ENCODE measurements around the gene LAMA5. TPM values are rescaled to one million over a fixed set of nuclear protein-coding genes. Genes with fewer than 3 reads are reported as not detected.
A peak's percentile ranks its signal among the peaks of the same experiment; 100 is the strongest.

Gene LAMA5
- total RNA-seq, 1 experiment from 2014 or later, result 266 TPM

DNA sequence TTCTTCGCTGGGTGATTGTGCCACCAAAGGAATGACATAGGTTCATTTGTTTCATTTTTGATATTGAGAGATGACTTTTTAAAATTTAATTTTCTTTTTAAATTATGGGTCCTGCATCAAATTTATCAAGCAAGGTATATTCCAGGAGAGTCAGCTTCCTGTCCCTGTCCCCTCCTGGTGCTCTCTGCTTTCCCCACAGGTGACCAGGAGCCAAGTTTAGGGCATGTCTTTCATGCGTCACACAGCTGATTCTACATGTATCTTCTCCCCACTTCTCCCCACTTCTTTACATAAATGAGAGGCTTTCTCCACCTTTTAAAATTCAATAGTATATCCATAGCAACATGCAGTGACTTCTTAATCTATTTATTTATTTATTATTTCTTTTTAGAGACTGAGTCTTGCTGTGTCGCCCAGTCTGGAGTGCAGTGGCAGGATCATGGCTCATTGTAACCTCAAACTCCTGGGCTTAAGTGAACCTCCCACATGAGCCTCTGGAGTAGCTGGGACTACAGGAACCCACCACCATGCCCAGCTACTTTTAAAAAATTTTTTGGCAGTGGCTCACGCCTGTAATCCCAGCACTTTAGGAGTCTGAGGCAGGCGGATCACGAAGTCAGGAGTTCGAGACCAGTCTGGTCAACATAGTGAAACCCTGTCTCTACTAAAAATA is 98.7 kb downstream of the LAMA5 start:
- Mint-ChIP-seq H3K9me3 (ENCODE audit: unreplicated experiment) (no peaks in the 10 kb centered on the region), H3K4me1 (ENCODE audit: insufficient read depth, unreplicated experiment) (no peaks in the 10 kb centered on the region), H3K27ac (ENCODE audit: low read depth, unreplicated experiment) (no peak overlapping the region), H3K36me3 (ENCODE audit: insufficient read depth, unreplicated experiment) (peaks cover 66% of the 10 kb centered on the region), H3K4me3 (ENCODE audit: unreplicated experiment) (no peak overlapping the region), H3K27me3 (ENCODE audit: insufficient read depth, unreplicated experiment) (no peaks in the 10 kb centered on the region)
- no TSS peak for BruUV-seq (replicated peaks)
- TF ChIP-seq, protein P1, sequence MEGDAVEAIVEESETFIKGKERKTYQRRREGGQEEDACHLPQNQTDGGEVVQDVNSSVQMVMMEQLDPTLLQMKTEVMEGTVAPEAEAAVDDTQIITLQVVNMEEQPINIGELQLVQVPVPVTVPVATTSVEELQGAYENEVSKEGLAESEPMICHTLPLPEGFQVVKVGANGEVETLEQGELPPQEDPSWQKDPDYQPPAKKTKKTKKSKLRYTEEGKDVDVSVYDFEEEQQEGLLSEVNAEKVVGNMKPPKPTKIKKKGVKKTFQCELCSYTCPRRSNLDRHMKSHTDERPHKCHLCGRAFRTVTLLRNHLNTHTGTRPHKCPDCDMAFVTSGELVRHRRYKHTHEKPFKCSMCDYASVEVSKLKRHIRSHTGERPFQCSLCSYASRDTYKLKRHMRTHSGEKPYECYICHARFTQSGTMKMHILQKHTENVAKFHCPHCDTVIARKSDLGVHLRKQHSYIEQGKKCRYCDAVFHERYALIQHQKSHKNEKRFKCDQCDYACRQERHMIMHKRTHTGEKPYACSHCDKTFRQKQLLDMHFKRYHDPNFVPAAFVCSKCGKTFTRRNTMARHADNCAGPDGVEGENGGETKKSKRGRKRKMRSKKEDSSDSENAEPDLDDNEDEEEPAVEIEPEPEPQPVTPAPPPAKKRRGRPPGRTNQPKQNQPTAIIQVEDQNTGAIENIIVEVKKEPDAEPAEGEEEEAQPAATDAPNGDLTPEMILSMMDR (IDR thresholded peaks at IDR 0.05; ENCODE audit: unreplicated experiment), result no peak
- intact Hi-C loops (cut with micrococcal nuclease), result no loop called here
- POLR2A ChIA-PET, result interaction anchor here (0.6 kb wide), 2 partner anchors 83 to 87 kb away, joined by 3 to 4 read pairs; no protein-coding TSS in a partner anchor
- no peak for DNase-seq (ENCODE audit: unreplicated experiment)
- CTCF ChIA-PET, result no interaction called here

DNA sequence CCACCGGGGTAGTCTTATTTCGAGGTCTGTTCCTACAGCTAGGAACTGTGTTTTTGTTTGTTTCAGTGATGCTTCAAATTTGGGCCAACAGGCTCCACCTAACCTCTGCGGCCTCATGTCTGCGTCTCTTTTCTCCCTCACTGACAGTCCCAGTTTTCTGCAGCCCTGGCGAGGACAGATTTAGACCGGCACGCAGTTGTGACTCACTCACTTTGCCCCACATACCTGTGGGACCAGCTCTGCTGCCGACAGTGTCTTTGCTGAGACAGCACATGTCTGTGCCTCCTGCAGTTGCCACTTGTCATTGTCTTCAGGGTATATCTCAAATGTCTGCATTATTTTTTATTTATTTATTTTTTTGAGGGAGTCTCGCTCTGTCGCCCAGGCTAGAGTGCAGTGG is 99.6 kb downstream of the LAMA5 start:
- no peaks in the 10 kb centered on the region for H3K4me1 Mint-ChIP-seq (ENCODE audit: insufficient read depth, unreplicated experiment)
- peak; percentile 4 for DNase-seq (ENCODE audit: unreplicated experiment)

DNA sequence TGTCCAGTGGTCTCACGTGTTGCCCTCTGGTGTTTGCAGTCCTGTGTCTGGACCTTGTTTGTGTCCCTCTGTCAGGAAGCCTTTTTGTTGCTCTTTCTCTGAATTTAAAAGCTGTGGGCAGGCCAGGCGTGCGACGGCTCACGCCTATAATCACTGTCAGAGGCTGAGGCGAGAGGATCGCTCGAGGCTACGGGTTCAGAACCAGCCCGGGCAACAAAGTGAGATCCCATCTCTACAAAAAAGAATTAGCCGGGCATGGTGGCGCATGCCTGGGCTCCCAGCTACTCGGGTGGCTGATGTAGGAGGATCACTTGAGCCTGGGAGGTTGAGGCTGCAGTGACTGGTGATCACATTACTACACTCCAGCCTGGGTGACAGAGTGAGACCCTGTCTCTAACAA is 100.3 kb downstream of the LAMA5 start:
- intact Hi-C loops (cut with micrococcal nuclease), result no loop called here
- TF ChIP-seq, protein P1 (IDR thresholded peaks at IDR 0.05; ENCODE audit: unreplicated experiment), result no peak
- POLR2A ChIA-PET, result no interaction called here
- Mint-ChIP-seq H3K4me1 (ENCODE audit: insufficient read depth, unreplicated experiment) (no peaks in the 10 kb centered on the region), H3K9me3 (ENCODE audit: unreplicated experiment) (no peaks in the 10 kb centered on the region), H3K27ac (ENCODE audit: low read depth, unreplicated experiment) (no peak overlapping the region), H3K27me3 (ENCODE audit: insufficient read depth, unreplicated experiment) (no peaks in the 10 kb centered on the region), H3K36me3 (ENCODE audit: insufficient read depth, unreplicated experiment) (peaks cover 62% of the 10 kb centered on the region), H3K4me3 (ENCODE audit: unreplicated experiment) (no peak overlapping the region)
- CTCF ChIA-PET, result no interaction called here
- no peak for DNase-seq (ENCODE audit: unreplicated experiment)
- BruUV-seq (replicated peaks), result no TSS peak

More for the DNA sequence above, 99.6 kb downstream of the LAMA5 start:
- H3K27ac Mint-ChIP-seq (ENCODE audit: low read depth, unreplicated experiment), result no peak overlapping the region
- no peaks in the 10 kb centered on the region for H3K27me3 Mint-ChIP-seq (ENCODE audit: insufficient read depth, unreplicated experiment)
- no peak overlapping the region for H3K4me3 Mint-ChIP-seq (ENCODE audit: unreplicated experiment)
- no TSS peak for BruUV-seq (replicated peaks)
- ChIA-PET CTCF (no interaction called here), POLR2A (interaction anchor here (0.7 kb wide), 1 partner anchor 633 kb away, joined by 3 read pairs; no protein-coding TSS in a partner anchor)
- TF ChIP-seq, protein P1 (IDR thresholded peaks at IDR 0.05; ENCODE audit: unreplicated experiment), result no peak
- peaks cover 66% of the 10 kb centered on the region for H3K36me3 Mint-ChIP-seq (ENCODE audit: insufficient read depth, unreplicated experiment)
- no peaks in the 10 kb centered on the region for H3K9me3 Mint-ChIP-seq (ENCODE audit: unreplicated experiment)
- intact Hi-C loops (cut with micrococcal nuclease), result no loop called here

DNA sequence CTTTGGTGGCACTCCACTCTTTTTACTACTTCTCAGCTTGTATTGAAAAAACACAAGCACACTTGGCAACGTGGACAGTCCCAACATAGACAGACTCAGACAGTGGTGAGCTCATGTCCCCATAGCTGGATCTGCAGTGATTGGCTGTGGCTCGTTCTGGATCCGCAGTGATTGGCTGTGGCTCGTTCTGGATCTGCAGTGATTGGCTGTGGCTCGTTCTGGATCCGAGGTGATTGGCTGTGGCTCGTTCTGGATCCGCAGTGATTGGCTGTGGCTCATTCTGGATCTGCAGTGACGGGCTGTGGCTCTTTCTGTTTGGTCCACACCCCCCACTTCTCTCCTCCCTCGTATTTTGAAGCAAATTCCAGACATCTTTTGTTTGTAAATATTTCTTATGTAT is 100.8 kb downstream of the LAMA5 start:
- ChIA-PET POLR2A (no interaction called here), CTCF (interaction anchor here (0.6 to 2.0 kb wide), 2 partner anchors 8 to 11 kb away, joined by 3 to 6 read pairs; no protein-coding TSS in a partner anchor)
- intact Hi-C loops (cut with micrococcal nuclease), result no loop called here
- Mint-ChIP-seq H3K27me3 (ENCODE audit: insufficient read depth, unreplicated experiment) (no peaks in the 10 kb centered on the region), H3K36me3 (ENCODE audit: insufficient read depth, unreplicated experiment) (peaks cover 57% of the 10 kb centered on the region), H3K27ac (ENCODE audit: low read depth, unreplicated experiment) (no peak overlapping the region), H3K4me1 (ENCODE audit: insufficient read depth, unreplicated experiment) (no peaks in the 10 kb centered on the region), H3K9me3 (ENCODE audit: unreplicated experiment) (no peaks in the 10 kb centered on the region), H3K4me3 (ENCODE audit: unreplicated experiment) (no peak overlapping the region)
- no peak for DNase-seq (ENCODE audit: unreplicated experiment)
- no TSS peak for BruUV-seq (replicated peaks)
- TF ChIP-seq, protein P1 (IDR thresholded peaks at IDR 0.05; ENCODE audit: unreplicated experiment), result no peak
